CD4-positive, alpha-beta T cell treated with Interleukin-17A for 4 hours (primary cell): ENCODE results near the gene PLCG2.
"Not testable (repeated sequence)": the region's sequence is repeated elsewhere in the genome, so short reads cannot be mapped to it uniquely, and the experiment has no call there.

Source experiments
- DNase-seq: peaks from one replicate; pipeline ENCODE4 v3.0.0-alpha.2; 2020; ENCODE audit warnings: mixed read lengths

PLCG2 gene

GRCh38 chr16:81945665-81946064 is 166.6 kb downstream of the PLCG2 start:
- no peak for DNase-seq

DNA sequence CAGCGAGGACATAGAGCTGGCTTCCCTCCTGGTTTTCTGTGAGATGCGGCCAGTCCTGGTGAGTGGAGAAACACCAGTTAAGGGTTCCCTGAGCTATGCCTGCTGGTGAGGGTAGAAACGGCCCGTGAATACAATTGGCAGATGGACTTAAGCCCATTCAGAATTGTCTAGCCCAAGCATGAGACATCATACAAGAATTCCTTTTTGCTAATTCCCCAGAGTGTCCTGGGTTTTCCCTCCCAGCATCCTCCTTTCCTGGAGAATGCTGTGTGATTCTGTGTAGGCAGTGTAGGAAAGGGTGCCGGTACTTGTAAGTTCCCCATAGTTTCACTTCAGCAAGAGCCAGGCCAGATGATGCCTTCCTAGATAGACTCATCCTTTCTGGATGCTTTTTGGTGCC is 167.1 kb downstream of the PLCG2 start:
- no peak for DNase-seq

DNA sequence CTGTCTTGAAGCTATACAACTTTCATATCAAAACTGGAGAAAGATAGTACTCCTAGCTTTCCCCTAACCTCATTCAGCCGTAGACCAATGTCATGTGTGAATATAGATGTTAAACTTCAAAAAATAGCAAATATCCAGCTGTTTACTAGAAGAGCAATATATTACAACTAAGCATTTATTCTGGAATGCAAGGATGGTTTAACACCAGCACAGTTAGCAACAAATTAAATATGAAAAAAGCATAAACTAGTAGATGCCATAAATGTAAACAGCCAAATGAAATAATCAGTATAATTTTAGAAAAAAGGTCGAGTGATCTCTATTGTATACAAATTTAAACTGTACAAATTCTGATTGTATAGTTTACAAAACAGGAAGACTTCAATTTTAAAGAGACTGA is 172.5 kb downstream of the PLCG2 start:
- no peak for DNase-seq

DNA sequence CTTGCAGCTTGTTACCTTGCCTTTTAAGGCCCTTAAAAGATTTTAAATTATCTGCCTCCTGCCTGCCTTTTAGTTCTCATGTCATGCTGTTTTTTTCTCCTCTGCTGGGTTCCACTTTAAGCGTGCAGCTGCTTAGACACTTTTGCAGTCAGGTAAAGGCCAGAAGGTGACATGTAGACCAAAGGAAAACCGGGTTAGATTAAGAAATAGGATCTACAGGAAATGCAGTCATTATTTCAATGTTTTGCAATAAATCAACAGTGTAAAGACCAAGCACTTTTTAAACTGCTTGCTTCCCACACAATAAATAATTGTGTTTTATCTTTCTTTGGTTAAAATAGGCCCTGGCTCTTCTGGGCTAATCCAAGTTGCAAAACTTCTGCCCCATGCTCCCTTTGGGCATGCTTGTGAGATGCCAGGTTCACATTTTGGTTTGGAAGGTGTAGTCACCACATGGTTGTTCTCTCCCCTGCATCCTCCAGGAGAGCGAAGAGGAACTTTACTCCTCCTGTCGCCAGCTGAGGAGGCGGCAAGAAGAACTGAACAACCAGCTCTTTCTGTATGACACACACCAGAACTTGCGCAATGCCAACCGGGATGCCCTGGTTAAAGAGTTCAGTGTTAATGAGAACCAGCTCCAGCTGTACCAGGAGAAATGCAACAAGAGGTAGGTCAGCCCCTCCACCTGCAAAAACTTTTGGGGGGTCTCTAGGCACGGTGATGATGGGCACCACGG is 177.3 kb downstream of the PLCG2 start:
- no peak for DNase-seq

GRCh38 chr16:81964808-81965207 is 185.7 kb downstream of the PLCG2 start:
- DNase-seq, result no peak

- no peak for DNase-seq
Observed at GRCh38 chr16:81967358-81967757, 188.3 kb downstream of the PLCG2 start.

GRCh38 chr16:81971853-81972252 is 192.8 kb downstream of the PLCG2 start:
- DNase-seq, result no peak

GRCh38 chr16:81973737-81974136 is 194.6 kb downstream of the PLCG2 start:
- DNase-seq, result no peak

- no peak for DNase-seq
Observed at GRCh38 chr16:81975637-81976036, 196.5 kb downstream of the PLCG2 start.

GRCh38 chr16:81977335-81977942 is 198.3 kb downstream of the PLCG2 start:
- not testable (repeated sequence) for DNase-seq

DNA sequence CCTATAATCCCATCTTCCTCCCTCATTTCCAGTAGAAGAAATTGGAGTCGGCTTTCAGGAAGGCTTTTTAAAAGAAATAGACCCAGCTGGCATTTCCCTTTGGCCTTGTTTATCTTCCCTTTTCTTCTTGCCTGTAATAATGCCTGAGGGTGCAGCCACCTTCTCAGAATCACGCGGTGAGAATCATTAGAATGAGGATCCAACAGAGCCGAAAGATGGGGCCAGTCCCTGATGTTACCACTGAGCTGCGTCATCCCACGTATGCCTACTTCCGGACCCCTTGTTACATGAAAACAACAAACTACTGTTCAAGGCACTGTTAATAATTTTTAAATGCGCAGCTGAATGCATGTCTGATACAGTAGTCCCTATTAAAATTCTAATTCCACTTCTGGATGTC is 208.0 kb downstream of the PLCG2 start:
- DNase-seq, result no peak

DNA sequence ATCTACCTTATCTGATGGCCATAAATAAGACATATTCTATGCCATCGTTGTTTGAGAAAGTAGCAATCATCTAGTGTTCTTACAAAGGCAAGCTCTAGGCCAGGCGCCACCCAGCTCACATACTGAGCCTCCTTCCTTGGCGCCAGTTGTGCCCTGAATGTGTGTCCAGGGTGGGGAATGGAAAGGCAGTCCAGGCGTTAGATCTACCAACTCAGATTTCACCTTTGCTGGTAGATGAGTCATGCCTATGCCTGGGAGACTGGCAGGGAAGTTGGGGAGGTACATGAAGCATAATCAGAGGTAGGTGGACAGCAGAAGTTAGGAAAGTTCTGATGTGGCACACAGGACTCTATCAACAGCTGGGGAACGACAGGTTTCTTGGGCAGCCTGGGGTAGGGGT is 208.6 kb downstream of the PLCG2 start:
- DNase-seq, result no peak

DNA sequence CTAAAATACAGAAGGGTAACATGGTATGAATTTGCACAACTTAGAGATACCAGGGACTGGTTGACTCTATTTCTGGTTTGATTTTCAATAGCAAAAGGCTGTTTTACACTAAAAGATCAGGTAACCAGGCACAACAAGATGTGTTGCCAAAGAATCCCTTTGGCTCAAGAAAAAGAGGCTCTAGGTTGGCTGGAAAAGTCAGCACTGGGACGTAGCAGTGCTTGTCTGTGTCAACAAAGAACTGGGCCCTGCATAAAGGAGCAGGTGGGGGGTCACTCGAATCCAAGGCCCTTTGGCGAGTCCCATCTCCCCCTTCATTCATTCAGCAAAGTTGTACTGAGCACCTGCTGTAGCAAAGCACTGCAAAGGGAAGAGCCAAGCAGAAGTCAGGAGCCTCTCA is 213.8 kb downstream of the PLCG2 start:
- DNase-seq, result no peak

DNA sequence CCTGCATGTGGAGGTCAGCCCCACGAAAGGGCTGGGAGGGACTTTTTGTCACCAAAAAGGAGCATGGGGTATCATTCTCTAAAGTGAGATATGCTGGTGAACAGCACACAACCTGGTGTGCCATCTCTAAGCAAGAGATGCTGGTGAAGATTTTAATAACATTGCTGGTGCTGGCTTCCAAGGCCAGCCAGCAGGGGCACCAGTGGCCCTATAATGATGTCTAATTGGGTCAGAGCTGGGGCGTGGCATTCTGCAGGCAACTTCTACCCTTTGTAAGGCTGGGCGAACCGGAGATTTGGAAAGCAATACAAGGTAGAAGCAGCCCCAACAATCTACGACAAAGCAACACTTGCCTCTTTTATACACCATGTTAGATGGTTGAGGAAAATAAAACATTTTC is 215.4 kb downstream of the PLCG2 start:
- no peak for DNase-seq

DNA sequence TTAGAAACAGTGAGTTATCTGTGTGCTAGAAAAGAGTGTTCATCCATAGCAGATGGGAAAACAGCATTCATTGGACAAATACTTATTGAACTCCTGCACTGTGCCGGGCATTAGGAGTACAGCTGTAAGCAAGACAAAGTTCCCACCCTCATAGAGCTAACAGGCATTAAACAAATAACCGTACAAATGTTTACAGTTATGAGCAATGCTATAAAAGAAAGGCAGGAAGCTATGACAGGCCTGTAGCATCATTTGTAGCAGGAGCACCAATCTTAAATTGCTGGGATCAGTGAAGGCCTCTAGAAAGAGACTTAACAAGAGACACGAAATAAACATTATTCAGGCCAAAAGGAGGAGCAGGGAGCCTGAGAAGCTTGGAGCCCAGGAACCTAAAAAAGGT is 216.6 kb downstream of the PLCG2 start:
- DNase-seq, result no peak

DNA sequence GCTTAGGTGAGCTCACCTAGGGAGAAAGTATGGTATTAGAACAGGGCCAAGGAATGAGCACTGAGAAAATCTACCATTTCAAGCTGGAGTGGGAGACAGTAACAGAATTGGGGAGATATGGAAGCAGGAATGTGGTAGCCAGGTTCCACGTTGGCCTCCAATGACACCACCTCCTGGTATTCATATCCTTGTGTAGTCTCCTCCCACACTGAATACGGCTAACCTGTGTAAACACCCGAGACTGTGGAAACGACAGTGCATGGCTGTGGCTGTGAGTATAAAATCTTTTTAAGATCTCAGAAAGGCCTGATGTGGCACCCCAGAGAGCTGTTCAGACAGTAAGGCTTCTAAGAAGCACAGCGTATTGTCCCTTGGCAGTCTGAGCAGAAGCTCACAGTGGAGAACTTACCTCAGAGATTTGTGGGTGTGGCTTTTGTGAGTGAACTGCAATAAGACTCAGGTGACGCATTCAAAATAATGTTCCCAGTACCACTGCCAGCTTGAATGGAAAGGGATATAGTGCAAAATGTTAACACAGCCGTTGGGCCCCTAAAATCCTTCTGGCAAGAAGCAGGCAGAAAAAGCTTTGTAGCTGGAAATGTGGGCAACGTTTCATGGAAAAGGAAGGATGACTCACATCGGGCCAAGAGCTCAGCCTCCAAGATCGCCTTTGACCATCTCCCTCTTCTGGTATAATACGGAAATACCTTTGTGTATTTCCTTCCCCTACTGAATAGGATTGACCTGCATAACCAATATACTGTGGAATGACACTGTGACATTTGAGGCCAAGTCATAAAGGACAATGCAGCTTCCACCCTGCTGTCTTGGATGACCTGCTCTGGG is 217.8 kb downstream of the PLCG2 start:
- no peak for DNase-seq

GRCh38 chr16:81997738-81998137 is 218.6 kb downstream of the PLCG2 start:
- no peak for DNase-seq

- no peak for DNase-seq
Observed at GRCh38 chr16:82002831-82003230, 223.7 kb downstream of the PLCG2 start.

GRCh38 chr16:82004601-82005000 is 225.5 kb downstream of the PLCG2 start:
- DNase-seq, result no peak

- no peak for DNase-seq
Observed at GRCh38 chr16:82005027-82005830, 226.1 kb downstream of the PLCG2 start.

DNA sequence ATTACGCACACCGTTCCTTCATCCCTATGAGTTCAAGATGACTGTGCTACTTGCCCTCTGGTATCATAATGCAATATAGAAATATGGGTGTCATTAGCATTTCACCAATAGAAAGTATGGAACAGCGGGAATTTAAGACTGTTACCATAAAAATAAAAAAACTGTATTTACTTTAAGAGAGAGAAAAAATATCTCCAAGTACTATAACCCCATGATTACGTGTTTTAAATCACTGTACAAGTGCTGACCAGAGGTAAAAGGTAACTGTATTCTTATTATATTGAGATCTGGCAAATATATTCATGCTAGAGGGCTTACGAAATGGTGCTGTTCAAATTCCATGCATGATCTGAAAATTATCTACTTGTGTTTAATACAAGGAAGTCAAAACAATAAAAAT is 226.9 kb downstream of the PLCG2 start:
- no peak for DNase-seq

- no peak for DNase-seq
Observed at GRCh38 chr16:82007189-82007588, 228.1 kb downstream of the PLCG2 start.

DNA sequence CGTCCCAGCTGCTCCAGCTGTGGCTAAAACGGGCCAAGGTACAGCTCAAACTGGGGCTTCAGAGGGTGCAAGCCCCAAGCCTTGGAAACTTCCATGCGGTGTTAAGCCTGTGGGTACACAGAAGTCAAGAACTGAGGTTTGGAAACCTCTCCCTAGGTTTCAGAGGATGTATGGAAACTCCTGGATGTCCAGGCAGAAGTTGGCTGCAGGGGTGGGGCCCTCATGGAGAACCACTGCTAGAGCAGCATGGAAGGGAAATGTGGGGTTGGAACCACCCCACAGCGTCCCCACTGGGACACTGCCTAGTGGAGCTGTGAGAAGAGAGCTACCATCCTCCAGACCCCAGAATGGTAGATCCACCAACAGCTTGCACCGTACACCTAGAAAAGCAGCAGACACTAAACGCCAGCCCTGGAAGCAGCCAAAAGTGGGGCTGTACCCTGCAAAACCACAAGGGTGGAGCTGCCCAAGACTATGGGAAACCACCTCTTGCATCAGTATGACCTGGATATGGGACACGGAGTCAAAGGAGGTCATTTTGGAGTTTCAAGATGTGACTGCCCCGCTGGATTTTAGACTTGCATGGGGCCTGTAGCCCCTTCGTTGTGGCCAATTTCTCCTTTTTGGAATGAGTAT is 230.0 kb downstream of the PLCG2 start:
- DNase-seq, result no peak
